ENCODE measurements around the gene ABHD11.

The ABHD11 gene

GRCh38 chr7:73749931-73750776 is 11.6 kb upstream of the ABHD11 start:
- no peak overlapping the region for H3K18ac ChIP-seq (ENCODE audit: low read length)
- no peaks in the 10 kb centered on the region for H3K36me3 ChIP-seq (ENCODE audit: control insufficient read depth, insufficient read depth, low read length)
- H3K27ac ChIP-seq (ENCODE audit: low read depth, low read length), result no peak overlapping the region
- no peaks in the 10 kb centered on the region for H3K27me3 ChIP-seq (ENCODE audit: insufficient read depth, low read length, poor library complexity)
- no peak overlapping the region for H2BK5ac ChIP-seq (ENCODE audit: low read length)
- no peak overlapping the region for H2BK15ac ChIP-seq (replicated peaks; ENCODE audit: low read depth)
- no peak overlapping the region for H4K5ac ChIP-seq (ENCODE audit: low read length)
- DNase-seq, result no peak
- H3K23ac ChIP-seq (ENCODE audit: low read length), result no peak overlapping the region
- no peak overlapping the region for H2BK120ac ChIP-seq (ENCODE audit: low read depth, low read length)
- no peaks in the 10 kb centered on the region for H3K79me2 ChIP-seq (ENCODE audit: control insufficient read depth, insufficient read depth, low read length)
- H3K56ac ChIP-seq (ENCODE audit: low read length), result no peak overlapping the region
- H3K9ac ChIP-seq (ENCODE audit: low read length), result no peak overlapping the region
- H3K4me2 ChIP-seq (ENCODE audit: low read length), result no peak overlapping the region
- no peak overlapping the region for H2AK5ac ChIP-seq (ENCODE audit: low read length)
- no peaks in the 10 kb centered on the region for H3K4me1 ChIP-seq (ENCODE audit: control insufficient read depth, low read depth, low read length)
- no peak overlapping the region for H4K8ac ChIP-seq (ENCODE audit: low read depth, low read length)
- WGBS (ENCODE audit: extremely low coverage, insufficient coverage, low lambda C conversion rate), result no CpG with 5 or more reads among the region's 16 CpGs
- H3K4ac ChIP-seq (ENCODE audit: low read depth, low read length), result no peak overlapping the region
- H3K4me3 ChIP-seq (ENCODE audit: low read length), result no peak overlapping the region
- H3K79me1 ChIP-seq (ENCODE audit: low read length), result no peaks in the 10 kb centered on the region

- DNase-seq, result no peak
- Histone ChIP-seq H3K4me2 (ENCODE audit: low read length) (no peak overlapping the region), H3K4me1 (ENCODE audit: control insufficient read depth, low read depth, low read length) (peaks cover 6% of the 10 kb centered on the region), H3K27me3 (ENCODE audit: insufficient read depth, low read length, poor library complexity) (no peaks in the 10 kb centered on the region), H2BK5ac (ENCODE audit: low read length) (no peak overlapping the region), H3K23ac (ENCODE audit: low read length) (no peak overlapping the region), H3K18ac (ENCODE audit: low read length) (no peak overlapping the region), H3K79me2 (ENCODE audit: control insufficient read depth, insufficient read depth, low read length) (no peaks in the 10 kb centered on the region), H3K27ac (ENCODE audit: low read depth, low read length) (no peak overlapping the region), H4K8ac (ENCODE audit: low read depth, low read length) (no peak overlapping the region), H2AK5ac (ENCODE audit: low read length) (no peak overlapping the region), H3K36me3 (ENCODE audit: control insufficient read depth, insufficient read depth, low read length) (no peaks in the 10 kb centered on the region), H3K4me3 (ENCODE audit: low read length) (no peak overlapping the region), H2BK15ac (replicated peaks; ENCODE audit: low read depth) (no peak overlapping the region), H3K56ac (ENCODE audit: low read length) (no peak overlapping the region), H3K79me1 (ENCODE audit: low read length) (no peaks in the 10 kb centered on the region), H4K5ac (ENCODE audit: low read length) (no peak overlapping the region), H3K4ac (ENCODE audit: low read depth, low read length) (no peak overlapping the region), H2BK120ac (ENCODE audit: low read depth, low read length) (no peak overlapping the region), H3K9ac (ENCODE audit: low read length) (no peak overlapping the region)
- WGBS (ENCODE audit: extremely low coverage, insufficient coverage, low lambda C conversion rate), result no CpG with 5 or more reads among the region's 4 CpGs
Measured at GRCh38 chr7:73746378-73746777, 7.8 kb upstream of the ABHD11 start.

GRCh38 chr7:73742753-73743641 is 4.4 kb upstream of the ABHD11 start:
- H2BK15ac ChIP-seq (replicated peaks; ENCODE audit: low read depth), result no peak overlapping the region
- no peak overlapping the region for H3K23ac ChIP-seq (ENCODE audit: low read length)
- peak overlapping the region; percentile 63 for H3K56ac ChIP-seq (ENCODE audit: low read length)
- no peak overlapping the region for H2AK5ac ChIP-seq (ENCODE audit: low read length)
- H3K18ac ChIP-seq (ENCODE audit: low read length), result peak overlapping the region; percentile 9
- H3K4ac ChIP-seq (ENCODE audit: low read depth, low read length), result no peak overlapping the region
- no peaks in the 10 kb centered on the region for H3K27me3 ChIP-seq (ENCODE audit: insufficient read depth, low read length, poor library complexity)
- peak overlapping the region; percentile 20 for H3K4me2 ChIP-seq (ENCODE audit: low read length)
- peaks cover 8% of the 10 kb centered on the region for H3K4me1 ChIP-seq (ENCODE audit: control insufficient read depth, low read depth, low read length)
- H3K79me2 ChIP-seq (ENCODE audit: control insufficient read depth, insufficient read depth, low read length), result no peaks in the 10 kb centered on the region
- H3K9ac ChIP-seq (ENCODE audit: low read length), result peak overlapping the region; percentile 34
- H2BK5ac ChIP-seq (ENCODE audit: low read length), result peak overlapping the region; percentile 64
- H3K36me3 ChIP-seq (ENCODE audit: control insufficient read depth, insufficient read depth, low read length), result no peaks in the 10 kb centered on the region
- peak; percentile 99 for DNase-seq
- no peak overlapping the region for H4K5ac ChIP-seq (ENCODE audit: low read length)
- no peak overlapping the region for H3K4me3 ChIP-seq (ENCODE audit: low read length)
- no peak overlapping the region for H4K8ac ChIP-seq (ENCODE audit: low read depth, low read length)
- H2BK120ac ChIP-seq (ENCODE audit: low read depth, low read length), result no peak overlapping the region
- WGBS (ENCODE audit: extremely low coverage, insufficient coverage, low lambda C conversion rate), result no CpG with 5 or more reads among the region's 35 CpGs
- H3K27ac ChIP-seq (ENCODE audit: low read depth, low read length), result peak overlapping the region; percentile 51
- no peaks in the 10 kb centered on the region for H3K79me1 ChIP-seq (ENCODE audit: low read length)

GRCh38 chr7:73742338-73742752 is 3.7 kb upstream of the ABHD11 start:
- H3K4me3 ChIP-seq (ENCODE audit: low read length), result no peak overlapping the region
- no CpG with 5 or more reads among the region's 7 CpGs for WGBS (ENCODE audit: extremely low coverage, insufficient coverage, low lambda C conversion rate)

GRCh38 chr7:73741600-73741999 is 3.0 kb upstream of the ABHD11 start:
- H3K18ac ChIP-seq (ENCODE audit: low read length), result no peak overlapping the region
- DNase-seq, result peak; percentile 80
- H4K5ac ChIP-seq (ENCODE audit: low read length), result no peak overlapping the region
- no peak overlapping the region for H3K9ac ChIP-seq (ENCODE audit: low read length)
- H3K4me1 ChIP-seq (ENCODE audit: control insufficient read depth, low read depth, low read length), result peaks cover 8% of the 10 kb centered on the region
- H2BK120ac ChIP-seq (ENCODE audit: low read depth, low read length), result no peak overlapping the region
- no peak overlapping the region for H2BK15ac ChIP-seq (replicated peaks; ENCODE audit: low read depth)
- no peaks in the 10 kb centered on the region for H3K27me3 ChIP-seq (ENCODE audit: insufficient read depth, low read length, poor library complexity)
- H2AK5ac ChIP-seq (ENCODE audit: low read length), result no peak overlapping the region
- H3K4me3 ChIP-seq (ENCODE audit: low read length), result no peak overlapping the region
- no peaks in the 10 kb centered on the region for H3K79me2 ChIP-seq (ENCODE audit: control insufficient read depth, insufficient read depth, low read length)
- H3K4me2 ChIP-seq (ENCODE audit: low read length), result no peak overlapping the region
- no peaks in the 10 kb centered on the region for H3K36me3 ChIP-seq (ENCODE audit: control insufficient read depth, insufficient read depth, low read length)
- H3K56ac ChIP-seq (ENCODE audit: low read length), result no peak overlapping the region
- no peak overlapping the region for H2BK5ac ChIP-seq (ENCODE audit: low read length)
- no peak overlapping the region for H3K27ac ChIP-seq (ENCODE audit: low read depth, low read length)
- no CpG with 5 or more reads among the region's 5 CpGs for WGBS (ENCODE audit: extremely low coverage, insufficient coverage, low lambda C conversion rate)
- no peak overlapping the region for H3K23ac ChIP-seq (ENCODE audit: low read length)
- no peak overlapping the region for H4K8ac ChIP-seq (ENCODE audit: low read depth, low read length)
- no peak overlapping the region for H3K4ac ChIP-seq (ENCODE audit: low read depth, low read length)
- peaks cover 3% of the 10 kb centered on the region for H3K79me1 ChIP-seq (ENCODE audit: low read length)

More at GRCh38 chr7:73742338-73742752, 3.7 kb upstream of the ABHD11 start:
- no peak overlapping the region for H2BK15ac ChIP-seq (replicated peaks; ENCODE audit: low read depth)
- H2BK5ac ChIP-seq (ENCODE audit: low read length), result peak overlapping the region; percentile 64
- peak overlapping the region; percentile 9 for H3K18ac ChIP-seq (ENCODE audit: low read length)
- no peak overlapping the region for H3K27ac ChIP-seq (ENCODE audit: low read depth, low read length)
- no peak overlapping the region for H2AK5ac ChIP-seq (ENCODE audit: low read length)
- H3K23ac ChIP-seq (ENCODE audit: low read length), result no peak overlapping the region
- H3K36me3 ChIP-seq (ENCODE audit: control insufficient read depth, insufficient read depth, low read length), result no peaks in the 10 kb centered on the region
- H4K8ac ChIP-seq (ENCODE audit: low read depth, low read length), result no peak overlapping the region
- DNase-seq, result peak; percentile 91
- no peak overlapping the region for H2BK120ac ChIP-seq (ENCODE audit: low read depth, low read length)
- no peaks in the 10 kb centered on the region for H3K79me2 ChIP-seq (ENCODE audit: control insufficient read depth, insufficient read depth, low read length)
- no peak overlapping the region for H3K4ac ChIP-seq (ENCODE audit: low read depth, low read length)
- H3K79me1 ChIP-seq (ENCODE audit: low read length), result peaks cover 3% of the 10 kb centered on the region
- peak overlapping the region; percentile 20 for H3K4me2 ChIP-seq (ENCODE audit: low read length)
- H3K56ac ChIP-seq (ENCODE audit: low read length), result peak overlapping the region; percentile 63
- H3K4me1 ChIP-seq (ENCODE audit: control insufficient read depth, low read depth, low read length), result peaks cover 8% of the 10 kb centered on the region
- no peak overlapping the region for H3K9ac ChIP-seq (ENCODE audit: low read length)
- no peak overlapping the region for H4K5ac ChIP-seq (ENCODE audit: low read length)
- H3K27me3 ChIP-seq (ENCODE audit: insufficient read depth, low read length, poor library complexity), result no peaks in the 10 kb centered on the region

Measured in mesendoderm (in vitro differentiated cells).